Breast epithelium (tissue), 3 donors: Measurements from ENCODE around the gene REPS1.

ENCODE experiments used
- POLR2A ChIP-seq: fragments of 450-650 bp; IDR thresholded peaks from one replicate; pipeline ENCODE4 v1.6.1; 2016; ENCODE audit warnings: antibody characterized with exemption, mild to moderate bottlenecking, moderate library complexity
- POLR2AphosphoS5 ChIP-seq, 3 donors: sonication (generic); formaldehyde crosslinking; IDR thresholded peaks; one replicate each; pipeline ENCODE4 v1.6.1; 2017; ENCODE audit warnings: antibody characterized with exemption in 3 of 3
- TF ChIP-seq, protein P1 (sequence below), 3 donors: fragments of 450-650 bp; IDR thresholded peaks; one replicate each; pipeline ENCODE4 v1.5.1; 2016 to 2017; ENCODE audit warnings: antibody characterized with exemption in 3 of 3, mild to moderate bottlenecking in 3 of 3, moderate library complexity in 3 of 3

DNA sequence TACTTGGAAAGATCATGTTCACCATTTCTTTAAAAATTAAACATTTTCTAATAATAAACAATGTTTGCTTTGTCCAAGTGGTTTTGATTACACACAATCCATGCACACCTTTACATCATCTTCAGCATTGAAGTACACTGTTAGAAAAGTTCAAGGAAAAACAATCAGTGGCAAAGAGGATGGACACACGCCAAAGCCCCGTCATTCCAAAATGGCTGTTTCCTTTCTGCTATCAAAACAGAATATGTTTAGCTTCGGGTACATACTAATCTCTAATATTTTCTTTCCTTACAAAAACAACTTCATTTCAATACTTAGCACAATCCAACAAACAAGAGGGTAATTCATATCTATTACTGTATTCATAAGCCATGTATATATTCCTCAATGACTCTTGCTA lies 24.5 kb downstream of the REPS1 start:
- TF ChIP-seq, protein P1, sequence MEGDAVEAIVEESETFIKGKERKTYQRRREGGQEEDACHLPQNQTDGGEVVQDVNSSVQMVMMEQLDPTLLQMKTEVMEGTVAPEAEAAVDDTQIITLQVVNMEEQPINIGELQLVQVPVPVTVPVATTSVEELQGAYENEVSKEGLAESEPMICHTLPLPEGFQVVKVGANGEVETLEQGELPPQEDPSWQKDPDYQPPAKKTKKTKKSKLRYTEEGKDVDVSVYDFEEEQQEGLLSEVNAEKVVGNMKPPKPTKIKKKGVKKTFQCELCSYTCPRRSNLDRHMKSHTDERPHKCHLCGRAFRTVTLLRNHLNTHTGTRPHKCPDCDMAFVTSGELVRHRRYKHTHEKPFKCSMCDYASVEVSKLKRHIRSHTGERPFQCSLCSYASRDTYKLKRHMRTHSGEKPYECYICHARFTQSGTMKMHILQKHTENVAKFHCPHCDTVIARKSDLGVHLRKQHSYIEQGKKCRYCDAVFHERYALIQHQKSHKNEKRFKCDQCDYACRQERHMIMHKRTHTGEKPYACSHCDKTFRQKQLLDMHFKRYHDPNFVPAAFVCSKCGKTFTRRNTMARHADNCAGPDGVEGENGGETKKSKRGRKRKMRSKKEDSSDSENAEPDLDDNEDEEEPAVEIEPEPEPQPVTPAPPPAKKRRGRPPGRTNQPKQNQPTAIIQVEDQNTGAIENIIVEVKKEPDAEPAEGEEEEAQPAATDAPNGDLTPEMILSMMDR (IDR thresholded peaks at IDR 0.05) = no peak
- TF ChIP-seq POLR2A (no peak), POLR2AphosphoS5 (IDR thresholded peaks at IDR 0.05) (no peak)
